ENCODE measurements around the gene ZFYVE28. TPM values are rescaled to one million over a fixed set of nuclear protein-coding genes. Genes with fewer than 3 reads are reported as not detected.

Gene ZFYVE28
- total and polyA plus RNA-seq, 2 of the 8 experiments (the other 6 are each of a cell fraction or from before 2014, with no cell fraction given): 1.7 to 4.9 TPM

DNA sequence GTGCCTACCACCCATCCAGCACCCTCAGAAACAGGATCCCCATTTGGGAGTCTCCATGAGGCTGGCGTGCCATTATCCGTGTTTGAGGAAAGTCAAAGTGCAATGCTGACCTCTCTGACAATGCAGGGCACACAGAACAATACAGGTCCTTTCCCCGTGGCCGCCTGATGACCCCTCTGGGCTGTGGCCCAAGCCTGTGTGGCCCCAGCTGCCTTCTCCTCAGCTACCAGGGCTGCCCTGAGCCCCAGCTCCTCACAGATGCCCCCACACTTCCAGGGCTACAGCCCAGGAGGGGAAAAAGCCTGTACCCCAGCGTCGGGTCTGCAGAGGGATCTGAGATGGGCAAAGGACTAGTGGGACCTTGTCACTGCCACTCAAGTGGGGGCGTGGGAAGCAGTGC, 15.5 kb downstream of the ZFYVE28 start:
- POLR2A ChIA-PET (ENCODE audit: partially characterized antibody): interaction anchor here (1.1 to 1.9 kb wide), 3 partner anchors 10 to 43 kb away, joined by 3 to 5 read pairs (median 4); partner anchors contain the start of gene CFAP99
- TF ChIP-seq CREB1 (IDR thresholded peaks at IDR 0.05): no peak
- TF ChIP-seq JUN (IDR thresholded peaks at IDR 0.05; ENCODE audit: low read depth, low read length): no peak
- no peak for TF ChIP-seq ATF3 (IDR thresholded peaks at IDR 0.05; ENCODE audit: insufficient read depth, low read depth, low read length)
- no peak for TF ChIP-seq BCL11A (IDR thresholded peaks at IDR 0.05; ENCODE audit: low read depth in 2 of 2, low read length in 2 of 2)
- TF ChIP-seq NANOG (IDR thresholded peaks at IDR 0.05; ENCODE audit: insufficient read depth, low read depth, low read length, poor library complexity, severe bottlenecking): no peak
- TF ChIP-seq SAP30 (IDR thresholded peaks at IDR 0.05; ENCODE audit: insufficient read depth, insufficient replicate concordance, low read length): no peak
- no peak for TF ChIP-seq ATF2 (IDR thresholded peaks at IDR 0.05; ENCODE audit: low read length)

More for the DNA sequence above, 15.5 kb downstream of the ZFYVE28 start:
- Histone ChIP-seq H3K56ac (replicated peaks; ENCODE audit: insufficient read length, low read depth, low read length) (no peak overlapping the region), H2BK5ac (ENCODE audit: low read depth, low read length) (no peak overlapping the region), H3K18ac (ENCODE audit: extremely low read depth, low read length) (peak overlapping the region; percentile 78), H2BK15ac (ENCODE audit: low read length) (peak overlapping the region; percentile 72; the same call in 1 of the 2 replicates), H3K9ac (replicated peaks in 1 of 4; ENCODE audit: extremely low read depth in 1 of 4, low read depth in 3 of 4, low read length in 3 of 4) (no peak overlapping the region), H3K23ac (ENCODE audit: insufficient read length) (no peak overlapping the region), H3K9me3 (ENCODE audit: insufficient read depth in 2 of 2, low read depth in 1 of 2, low read length in 1 of 2) (no peaks in the 10 kb centered on the region), H2AFZ (ENCODE audit: low read length) (no peak overlapping the region), H3K36me3 (ENCODE audit: control insufficient read depth in 2 of 4, insufficient read depth in 4 of 4, low read length in 3 of 4) (no peaks in the 10 kb centered on the region), H4K91ac (replicated peaks; ENCODE audit: insufficient read length, low read length) (no peak overlapping the region), H3K27ac (ENCODE audit: low read depth, low read length) (no peak overlapping the region), H3K4ac (replicated peaks; ENCODE audit: insufficient read length, low read depth, low read length) (no peak overlapping the region), H3K79me1 (ENCODE audit: low read depth, low read length) (peaks cover 5% of the 10 kb centered on the region), H3K23me2 (ENCODE audit: low read depth, low read length) (no peaks in the 10 kb centered on the region), H3K27me3 (replicated peaks in 1 of 4; ENCODE audit: control insufficient read depth in 3 of 4, extremely low read depth in 1 of 4, insufficient read depth in 3 of 4, low read length in 3 of 4) (no peaks in the 10 kb centered on the region; a peak in 1 of 7 replicates), H3K79me2 (ENCODE audit: control insufficient read depth in 1 of 2, insufficient read depth in 2 of 2, low read length in 2 of 2) (no peaks in the 10 kb centered on the region), H3K4me1 (replicated peaks in 1 of 4; ENCODE audit: control insufficient read depth in 3 of 4, insufficient read depth in 4 of 4, low read length in 3 of 4) (peaks cover 0 to 23% (median 16%) of the 10 kb centered on the region in 4 experiments; a peak in 6 of 7 replicates), H4K20me1 (replicated peaks in 1 of 2; ENCODE audit: control insufficient read depth in 1 of 2, insufficient read depth in 2 of 2, low read length in 2 of 2) (peaks cover 0 to 2% of the 10 kb centered on the region in 2 experiments), H2BK120ac (replicated peaks; ENCODE audit: low read depth, low read length) (no peak overlapping the region), H3K4me3 (ENCODE audit: extremely low read depth in 1 of 4, insufficient read depth in 2 of 4, low read depth in 3 of 4, low read length in 4 of 4) (peak overlapping the region in 2 of 4 experiments; percentile 16 to 44; a peak in 2 of 8 replicates), H2AK5ac (ENCODE audit: low read depth, low read length) (no peak overlapping the region), H3K14ac (ENCODE audit: insufficient read length) (no peak overlapping the region), H4K8ac (ENCODE audit: extremely low read depth, insufficient read depth, low read length) (no peak overlapping the region), H4K5ac (ENCODE audit: insufficient read length, low read depth, low read length) (no peak overlapping the region), H2BK20ac (ENCODE audit: low read length) (0 out of 2 replicates have a peak overlapping the region, but pooled peaks have one; percentile 23), H3K4me2 (ENCODE audit: insufficient read depth in 1 of 2, low read depth in 2 of 2, low read length in 2 of 2) (peak overlapping the region in 1 of 2 experiments; percentile 48; a peak in 1 of 4 replicates), H2BK12ac (ENCODE audit: low read depth, low read length) (peak overlapping the region; percentile 68; the same call in 1 of the 2 replicates)
- FAIRE-seq (no peak), DNase-seq (ENCODE audit: low read depth in 1 of 2, low spot score in 2 of 2) (no peak)
- 82% methylated on average over 6 of the region's 7 CpGs; no CpG with 5 or more reads in 1 of the 2 experiments for WGBS, 2 experiments (ENCODE audit: extremely low coverage in 1 of 2, insufficient coverage in 1 of 2, insufficient read length in 1 of 2, insufficient replicate concordance in 2 of 2, low coverage in 1 of 2, low lambda C conversion rate in 2 of 2, missing lambda C conversion rate in 1 of 2)
- CTCF ChIA-PET (ENCODE audit: partially characterized antibody): interaction anchor here (0.6 to 2.2 kb wide), 6 partner anchors 9 to 713 kb away, joined by 3 to 13 read pairs (median 8); no protein-coding TSS in a partner anchor

All from H1 (cell line).